ENCODE results near the gene ETNPPL. TPM values are rescaled to one million over a fixed set of nuclear protein-coding genes. Genes with fewer than 3 reads are reported as not detected.

ETNPPL gene
- total RNA-seq, 1 experiment from 2014 or later = 0.35 TPM

DNA sequence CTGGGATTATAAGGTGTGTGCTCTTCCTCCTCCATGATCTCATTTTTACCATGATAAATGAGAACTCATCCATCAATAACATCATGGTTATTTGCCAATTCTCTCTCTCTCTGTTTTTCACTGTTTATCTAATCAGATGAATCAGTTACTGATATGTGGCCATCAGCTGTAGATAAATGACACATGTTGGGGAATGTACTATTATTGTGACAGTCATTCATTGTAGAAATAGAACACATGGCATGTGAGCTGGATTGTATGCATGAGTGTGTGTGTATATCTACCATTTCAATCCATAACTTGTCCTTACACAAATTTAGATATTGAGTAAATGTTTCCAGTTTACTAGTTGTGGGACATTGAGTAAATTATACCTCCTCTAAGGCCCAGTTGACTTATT, 59.5 kb downstream of the ETNPPL start:
- Mint-ChIP-seq H3K9me3 (ENCODE audit: low read depth, unreplicated experiment) (no peaks in the 10 kb centered on the region), H3K27ac (ENCODE audit: unreplicated experiment) (no peak overlapping the region), H3K4me3 (ENCODE audit: low read depth, unreplicated experiment) (no peak overlapping the region), H3K36me3 (ENCODE audit: insufficient read depth, unreplicated experiment) (no peaks in the 10 kb centered on the region), H3K27me3 (ENCODE audit: unreplicated experiment) (no peaks in the 10 kb centered on the region), H3K4me1 (ENCODE audit: low read depth, unreplicated experiment) (no peaks in the 10 kb centered on the region)
- BruUV-seq (replicated peaks) = no TSS peak
- TF ChIP-seq, protein P1, sequence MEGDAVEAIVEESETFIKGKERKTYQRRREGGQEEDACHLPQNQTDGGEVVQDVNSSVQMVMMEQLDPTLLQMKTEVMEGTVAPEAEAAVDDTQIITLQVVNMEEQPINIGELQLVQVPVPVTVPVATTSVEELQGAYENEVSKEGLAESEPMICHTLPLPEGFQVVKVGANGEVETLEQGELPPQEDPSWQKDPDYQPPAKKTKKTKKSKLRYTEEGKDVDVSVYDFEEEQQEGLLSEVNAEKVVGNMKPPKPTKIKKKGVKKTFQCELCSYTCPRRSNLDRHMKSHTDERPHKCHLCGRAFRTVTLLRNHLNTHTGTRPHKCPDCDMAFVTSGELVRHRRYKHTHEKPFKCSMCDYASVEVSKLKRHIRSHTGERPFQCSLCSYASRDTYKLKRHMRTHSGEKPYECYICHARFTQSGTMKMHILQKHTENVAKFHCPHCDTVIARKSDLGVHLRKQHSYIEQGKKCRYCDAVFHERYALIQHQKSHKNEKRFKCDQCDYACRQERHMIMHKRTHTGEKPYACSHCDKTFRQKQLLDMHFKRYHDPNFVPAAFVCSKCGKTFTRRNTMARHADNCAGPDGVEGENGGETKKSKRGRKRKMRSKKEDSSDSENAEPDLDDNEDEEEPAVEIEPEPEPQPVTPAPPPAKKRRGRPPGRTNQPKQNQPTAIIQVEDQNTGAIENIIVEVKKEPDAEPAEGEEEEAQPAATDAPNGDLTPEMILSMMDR (IDR thresholded peaks at IDR 0.05; ENCODE audit: unreplicated experiment) = no peak
- no peak for DNase-seq
- CTCF ChIA-PET = no interaction called here
- intact Hi-C loops (cut with micrococcal nuclease; ENCODE audit: unreplicated experiment) = no loop called here

DNA sequence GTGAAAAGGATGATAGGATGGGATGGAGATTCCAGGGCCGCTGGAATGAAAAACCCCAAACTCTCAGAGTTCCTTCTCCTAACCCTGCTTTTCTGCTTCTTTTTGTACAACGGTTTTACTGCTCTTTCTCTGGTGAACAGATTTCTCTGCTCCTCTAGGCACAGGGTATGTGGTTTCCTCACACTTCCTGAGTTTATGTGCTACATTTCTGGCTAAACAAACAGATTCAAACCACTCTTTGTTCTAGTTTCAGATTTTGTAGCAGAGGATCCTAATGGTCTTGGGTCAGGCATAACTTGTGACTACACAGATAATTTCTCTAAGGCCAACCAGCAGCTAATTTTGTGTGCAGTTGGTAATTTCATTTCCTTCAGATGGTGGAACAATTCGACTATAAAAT, 59.9 kb downstream of the ETNPPL start:
- no peak overlapping the region for H3K4me3 Mint-ChIP-seq (ENCODE audit: low read depth, unreplicated experiment)
- no peak overlapping the region for H3K27ac Mint-ChIP-seq (ENCODE audit: unreplicated experiment)
- DNase-seq = no peak
- BruUV-seq (replicated peaks) = no TSS peak
- H3K4me1 Mint-ChIP-seq (ENCODE audit: low read depth, unreplicated experiment) = no peaks in the 10 kb centered on the region
- TF ChIP-seq, protein P1 (IDR thresholded peaks at IDR 0.05; ENCODE audit: unreplicated experiment) = no peak
- H3K36me3 Mint-ChIP-seq (ENCODE audit: insufficient read depth, unreplicated experiment) = no peaks in the 10 kb centered on the region
- no peaks in the 10 kb centered on the region for H3K9me3 Mint-ChIP-seq (ENCODE audit: low read depth, unreplicated experiment)
- CTCF ChIA-PET = no interaction called here
- H3K27me3 Mint-ChIP-seq (ENCODE audit: unreplicated experiment) = no peaks in the 10 kb centered on the region
- intact Hi-C loops (cut with micrococcal nuclease; ENCODE audit: unreplicated experiment) = no loop called here

GRCh38 chr4:108700081-108700757, 62.6 kb downstream of the ETNPPL start:
- intact Hi-C loops (cut with micrococcal nuclease; ENCODE audit: unreplicated experiment) = no loop called here
- DNase-seq = no peak
- H3K27ac Mint-ChIP-seq (ENCODE audit: unreplicated experiment) = no peak overlapping the region
- H3K9me3 Mint-ChIP-seq (ENCODE audit: low read depth, unreplicated experiment) = no peaks in the 10 kb centered on the region
- H3K36me3 Mint-ChIP-seq (ENCODE audit: insufficient read depth, unreplicated experiment) = no peaks in the 10 kb centered on the region
- CTCF ChIA-PET = no interaction called here
- no TSS peak for BruUV-seq (replicated peaks)
- H3K27me3 Mint-ChIP-seq (ENCODE audit: unreplicated experiment) = no peaks in the 10 kb centered on the region
- TF ChIP-seq, protein P1 (IDR thresholded peaks at IDR 0.05; ENCODE audit: unreplicated experiment) = no peak
- H3K4me3 Mint-ChIP-seq (ENCODE audit: low read depth, unreplicated experiment) = no peak overlapping the region
- no peaks in the 10 kb centered on the region for H3K4me1 Mint-ChIP-seq (ENCODE audit: low read depth, unreplicated experiment)

GRCh38 chr4:108696160-108696559, 66.7 kb downstream of the ETNPPL start:
- no TSS peak for BruUV-seq (replicated peaks)
- no peaks in the 10 kb centered on the region for H3K36me3 Mint-ChIP-seq (ENCODE audit: insufficient read depth, unreplicated experiment)
- no peak overlapping the region for H3K4me3 Mint-ChIP-seq (ENCODE audit: low read depth, unreplicated experiment)
- DNase-seq = no peak
- no peaks in the 10 kb centered on the region for H3K27me3 Mint-ChIP-seq (ENCODE audit: unreplicated experiment)
- TF ChIP-seq, protein P1 (IDR thresholded peaks at IDR 0.05; ENCODE audit: unreplicated experiment) = no peak
- CTCF ChIA-PET = no interaction called here
- no peak overlapping the region for H3K27ac Mint-ChIP-seq (ENCODE audit: unreplicated experiment)
- H3K9me3 Mint-ChIP-seq (ENCODE audit: low read depth, unreplicated experiment) = no peaks in the 10 kb centered on the region
- no peaks in the 10 kb centered on the region for H3K4me1 Mint-ChIP-seq (ENCODE audit: low read depth, unreplicated experiment)
- intact Hi-C loops (cut with micrococcal nuclease; ENCODE audit: unreplicated experiment) = no loop called here

Measured in Calu3 (cell line).